Colon (tissue), 2 donors: ENCODE results near the gene PURB.
"Not testable (repeated sequence)": the region's sequence is repeated elsewhere in the genome, so short reads cannot be mapped to it uniquely, and the experiment has no call there.

Experiments
- FAIRE-seq: peaks from 2 replicates; lab custom pipeline; 2012; peaks lifted over from hg19 to GRCh38; lab: Jason Lieb, UNC
- donor health status: control.
- donor health status: control.

Gene PURB

GRCh38 chr7:44891372-44891771 is 6.0 kb upstream of the PURB start:
- FAIRE-seq = no peak

- FAIRE-seq = no peak
Observed at GRCh38 chr7:44889086-44889781, 3.9 kb upstream of the PURB start.

GRCh38 chr7:44887293-44887692 is 2.0 kb upstream of the PURB start:
- no peak for FAIRE-seq

- no peak for FAIRE-seq
Observed at GRCh38 chr7:44884621-44885393, 523 bp downstream of the PURB start.

GRCh38 chr7:44883961-44884620 is 1.2 kb downstream of the PURB start:
- no peak for FAIRE-seq

- no peak for FAIRE-seq
Observed at GRCh38 chr7:44882899-44883298, 2.4 kb downstream of the PURB start.

- FAIRE-seq = no peak
Observed at GRCh38 chr7:44881610-44882009, 3.7 kb downstream of the PURB start.

- no peak for FAIRE-seq
Observed at GRCh38 chr7:44881066-44881600, 4.2 kb downstream of the PURB start.

- FAIRE-seq = no peak
Observed at GRCh38 chr7:44880317-44881018, 4.9 kb downstream of the PURB start.

- no peak for FAIRE-seq
Observed at GRCh38 chr7:44876393-44876792, 8.9 kb downstream of the PURB start.

GRCh38 chr7:44875241-44875640 is 10.1 kb downstream of the PURB start:
- FAIRE-seq = no peak

GRCh38 chr7:44872787-44873186 is 12.5 kb downstream of the PURB start:
- no peak for FAIRE-seq

- not testable (repeated sequence) for FAIRE-seq
Observed at GRCh38 chr7:44871918-44872317, 13.4 kb downstream of the PURB start.

GRCh38 chr7:44870780-44871179 is 14.6 kb downstream of the PURB start:
- not testable (repeated sequence) for FAIRE-seq

- FAIRE-seq = not testable (repeated sequence)
Observed at GRCh38 chr7:44870336-44870735, 15.0 kb downstream of the PURB start.

- FAIRE-seq = no peak
Observed at GRCh38 chr7:44867073-44867995, 18.0 kb downstream of the PURB start.

GRCh38 chr7:44861949-44862348 is 23.4 kb downstream of the PURB start:
- not testable (repeated sequence) for FAIRE-seq

- no peak for FAIRE-seq
Observed at GRCh38 chr7:44858161-44858560, 27.2 kb downstream of the PURB start.

GRCh38 chr7:44854644-44855364 is 30.5 kb downstream of the PURB start:
- FAIRE-seq = no peak

- FAIRE-seq = no peak
Observed at GRCh38 chr7:44853391-44853790, 31.9 kb downstream of the PURB start.
